ENCODE measurements around the gene HSD11B1L.

HSD11B1L gene

DNA sequence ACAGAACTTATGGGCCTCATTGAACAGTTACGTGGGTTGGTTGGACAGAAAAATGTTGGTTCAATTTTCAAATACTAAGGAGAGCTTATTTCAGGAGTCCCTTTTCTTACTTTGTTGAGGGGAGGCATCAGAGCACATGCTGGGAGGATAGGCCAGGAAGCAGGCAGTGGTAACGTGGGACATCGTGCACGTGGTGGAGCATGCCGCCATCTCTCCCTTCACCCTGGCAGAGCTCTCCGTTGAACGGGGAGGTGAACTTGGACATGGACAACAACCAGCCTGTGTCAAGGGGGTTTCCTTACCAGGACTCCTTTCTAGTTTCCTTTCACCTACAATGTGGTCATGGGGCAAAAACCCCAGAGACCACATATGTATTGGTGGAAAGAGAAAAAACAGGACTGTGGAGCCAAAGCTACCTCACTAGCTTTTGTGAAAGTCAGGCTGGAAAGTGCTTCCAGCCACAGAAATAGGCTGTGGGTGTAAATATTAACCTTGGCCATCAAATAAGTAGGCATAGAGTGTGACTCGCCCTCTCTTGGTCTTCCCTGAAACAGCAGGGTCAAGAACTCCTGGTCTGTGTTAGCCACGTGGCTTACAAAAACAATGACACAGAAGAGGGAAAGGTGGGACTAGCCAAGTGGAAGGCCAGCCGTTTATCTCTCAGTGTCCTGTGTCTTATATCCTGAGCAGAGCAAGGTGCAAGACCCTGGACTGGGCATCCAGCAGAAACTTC is 14.9 kb upstream of the HSD11B1L start:
- no peak overlapping the region for H3K4me3 ChIP-seq (ENCODE audit: low read depth, low read length)
- TF ChIP-seq, protein P1, sequence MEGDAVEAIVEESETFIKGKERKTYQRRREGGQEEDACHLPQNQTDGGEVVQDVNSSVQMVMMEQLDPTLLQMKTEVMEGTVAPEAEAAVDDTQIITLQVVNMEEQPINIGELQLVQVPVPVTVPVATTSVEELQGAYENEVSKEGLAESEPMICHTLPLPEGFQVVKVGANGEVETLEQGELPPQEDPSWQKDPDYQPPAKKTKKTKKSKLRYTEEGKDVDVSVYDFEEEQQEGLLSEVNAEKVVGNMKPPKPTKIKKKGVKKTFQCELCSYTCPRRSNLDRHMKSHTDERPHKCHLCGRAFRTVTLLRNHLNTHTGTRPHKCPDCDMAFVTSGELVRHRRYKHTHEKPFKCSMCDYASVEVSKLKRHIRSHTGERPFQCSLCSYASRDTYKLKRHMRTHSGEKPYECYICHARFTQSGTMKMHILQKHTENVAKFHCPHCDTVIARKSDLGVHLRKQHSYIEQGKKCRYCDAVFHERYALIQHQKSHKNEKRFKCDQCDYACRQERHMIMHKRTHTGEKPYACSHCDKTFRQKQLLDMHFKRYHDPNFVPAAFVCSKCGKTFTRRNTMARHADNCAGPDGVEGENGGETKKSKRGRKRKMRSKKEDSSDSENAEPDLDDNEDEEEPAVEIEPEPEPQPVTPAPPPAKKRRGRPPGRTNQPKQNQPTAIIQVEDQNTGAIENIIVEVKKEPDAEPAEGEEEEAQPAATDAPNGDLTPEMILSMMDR (IDR thresholded peaks at IDR 0.05; ENCODE audit: control insufficient read depth, extremely low read depth, insufficient read depth) = peak; percentile 17; the same call in 1 of the 2 replicates
- DNase-seq (ENCODE audit: low read depth) = no peak

DNA sequence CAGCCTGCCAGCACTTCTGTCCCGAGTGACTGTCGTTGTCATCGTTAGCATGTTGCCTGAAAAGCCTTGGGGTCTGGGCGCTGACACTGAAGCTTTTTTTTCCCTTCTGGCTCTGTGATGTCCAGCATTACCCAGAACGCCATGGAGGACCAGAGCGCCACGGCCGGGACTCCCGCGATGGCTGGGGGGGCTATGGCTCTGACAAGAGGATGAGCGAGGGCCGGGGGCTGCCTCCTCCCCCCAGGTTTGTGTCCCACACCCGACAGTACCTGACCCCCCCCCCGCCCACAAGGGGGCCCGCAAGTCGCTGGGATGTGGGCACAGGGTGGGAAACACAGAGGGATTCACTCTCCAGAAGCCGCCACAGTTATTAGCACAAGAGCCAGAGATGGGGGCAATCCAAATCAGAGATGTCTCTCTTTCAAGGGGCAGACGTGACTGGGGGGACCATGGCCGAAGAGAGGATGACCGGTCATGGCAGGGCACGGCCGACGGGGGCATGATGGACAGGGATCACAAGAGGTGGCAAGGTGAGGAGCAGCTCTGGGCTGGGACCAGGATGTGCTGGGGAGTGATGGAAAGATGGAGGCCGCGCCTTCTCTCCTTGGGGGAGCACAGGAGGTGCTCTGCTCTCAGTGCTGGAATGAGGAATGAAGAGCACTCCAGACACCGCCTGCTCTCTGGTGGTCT is 13.8 kb upstream of the HSD11B1L start:
- no peak for DNase-seq (ENCODE audit: low read depth)
- TF ChIP-seq, protein P1 (IDR thresholded peaks at IDR 0.05; ENCODE audit: control insufficient read depth, extremely low read depth, insufficient read depth) = no peak
- H3K4me3 ChIP-seq (ENCODE audit: low read depth, low read length) = no peak overlapping the region

DNA sequence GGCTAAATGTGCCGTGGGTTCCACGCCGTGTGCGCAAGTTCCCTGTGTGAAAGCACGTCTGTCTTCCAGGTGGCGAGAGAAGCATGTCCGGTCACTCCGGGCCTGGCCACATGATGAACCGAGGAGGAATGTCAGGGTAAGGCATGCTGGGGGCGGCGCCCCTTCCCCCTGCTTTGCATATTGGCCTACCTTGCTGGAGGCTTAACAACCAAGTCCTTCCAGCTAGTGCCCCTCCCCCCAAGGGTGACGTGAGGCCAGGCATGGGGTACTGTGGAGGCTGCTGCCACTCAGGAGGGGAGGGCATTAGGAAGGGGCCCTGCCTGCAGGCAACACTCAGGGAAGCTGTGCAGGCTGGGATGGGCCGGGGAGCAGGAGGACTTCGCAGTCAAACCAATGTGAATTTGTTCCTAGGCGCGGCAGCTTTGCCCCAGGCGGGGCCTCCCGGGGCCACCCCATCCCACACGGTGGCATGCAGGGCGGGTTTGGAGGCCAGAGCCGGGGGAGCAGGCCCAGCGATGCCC is 13.0 kb upstream of the HSD11B1L start:
- H3K4me3 ChIP-seq (ENCODE audit: low read depth, low read length) = no peak overlapping the region
- TF ChIP-seq, protein P1 (IDR thresholded peaks at IDR 0.05; ENCODE audit: control insufficient read depth, extremely low read depth, insufficient read depth) = no peak
- DNase-seq (ENCODE audit: low read depth) = no peak

DNA sequence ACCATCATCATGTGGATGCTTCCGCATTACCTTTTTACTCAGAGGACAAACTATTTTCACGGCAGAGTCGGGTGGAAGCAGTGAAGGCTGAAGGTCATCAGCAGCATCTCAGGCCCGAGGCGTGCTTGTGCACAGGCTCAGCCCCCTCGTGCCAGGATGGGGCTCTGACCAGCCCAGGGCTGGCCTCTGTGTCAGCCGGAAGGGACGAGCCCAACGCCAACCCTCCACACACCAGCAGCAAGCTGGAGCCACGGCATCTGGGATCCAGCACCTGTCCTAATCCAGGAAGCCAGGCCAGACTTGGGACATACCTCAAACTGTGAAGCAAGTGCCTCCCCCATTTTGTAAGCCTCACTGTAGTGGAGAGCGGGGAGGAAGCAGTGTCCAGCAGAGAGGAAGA is 11.6 kb upstream of the HSD11B1L start:
- TF ChIP-seq, protein P1 (IDR thresholded peaks at IDR 0.05; ENCODE audit: control insufficient read depth, extremely low read depth, insufficient read depth) = no peak
- no peak for DNase-seq (ENCODE audit: low read depth)
- H3K4me3 ChIP-seq (ENCODE audit: low read depth, low read length) = no peak overlapping the region

DNA sequence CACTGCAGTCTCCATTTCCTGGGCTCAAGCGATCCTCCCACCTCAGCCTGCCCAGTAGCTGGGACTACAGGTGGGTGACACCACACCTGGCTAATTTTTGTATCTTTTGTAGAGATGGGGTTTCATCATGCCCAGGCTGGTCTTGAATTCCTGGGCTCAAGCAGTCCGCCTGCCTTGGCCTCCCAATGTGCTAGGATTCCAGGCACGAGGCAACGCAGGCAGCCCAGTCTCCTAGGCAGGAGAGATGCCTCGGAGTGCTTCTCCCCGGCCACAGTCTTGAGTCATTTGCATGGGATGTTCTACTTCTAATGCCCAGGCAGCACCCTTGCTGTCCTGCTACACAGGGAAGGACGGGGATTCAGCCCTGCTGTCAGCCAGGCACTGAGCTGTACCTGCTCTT is 9.2 kb upstream of the HSD11B1L start:
- TF ChIP-seq, protein P1 (IDR thresholded peaks at IDR 0.05; ENCODE audit: control insufficient read depth, extremely low read depth, insufficient read depth) = no peak
- no peak overlapping the region for H3K4me3 ChIP-seq (ENCODE audit: low read depth, low read length)
- no peak for DNase-seq (ENCODE audit: low read depth)

DNA sequence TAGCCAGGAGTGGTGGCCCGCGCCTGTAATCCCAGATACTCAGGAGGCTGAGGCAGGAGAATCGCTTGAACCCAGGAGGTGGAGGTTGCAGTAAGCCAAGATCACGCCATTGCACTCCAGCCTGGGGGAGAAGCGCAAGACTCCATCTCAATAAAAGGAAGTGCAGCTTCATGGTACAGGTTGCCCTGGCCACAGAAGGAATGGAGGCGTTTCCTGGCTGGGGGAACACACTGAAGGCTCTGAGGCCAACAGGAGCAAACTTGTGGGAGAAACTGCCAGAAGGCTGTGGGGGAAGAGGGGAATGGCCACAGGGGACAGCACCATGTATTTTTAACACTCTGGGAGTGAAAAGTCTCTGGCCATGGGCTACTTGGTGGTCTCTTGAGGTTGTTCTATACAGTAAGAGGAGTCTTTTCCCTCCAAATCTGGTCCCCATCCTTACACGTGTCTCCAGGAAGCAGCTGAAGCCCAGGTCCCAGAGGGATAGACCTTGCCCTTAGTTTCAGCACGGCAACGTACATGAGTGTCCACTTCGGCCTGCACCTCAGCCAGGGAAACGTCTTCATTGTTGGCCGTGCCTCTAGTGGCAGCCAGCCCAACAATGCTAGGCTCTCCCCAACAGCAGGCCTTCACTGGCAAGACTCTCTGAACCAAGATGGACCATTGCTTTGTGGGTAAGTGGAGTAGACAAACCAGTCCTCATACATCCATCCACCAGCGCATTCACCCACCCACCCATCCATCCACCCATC is 7.9 kb upstream of the HSD11B1L start:
- DNase-seq (ENCODE audit: low read depth) = no peak
- no peak overlapping the region for H3K4me3 ChIP-seq (ENCODE audit: low read depth, low read length)
- TF ChIP-seq, protein P1 (IDR thresholded peaks at IDR 0.05; ENCODE audit: control insufficient read depth, extremely low read depth, insufficient read depth) = no peak

Data from LNCaP clone FGC (cell line).